HepG2 (cell line): ENCODE measurements around the gene SMARCB1.

Source experiments
- JARID2 ChIP-seq: sonication (generic); formaldehyde crosslinking; IDR thresholded peaks from 2 replicates; pipeline ENCODE4 v1.8.1; 2023; ENCODE audit warnings: missing genetic modification reagents, inconsistent platforms; ENCODE audit not compliant: insufficient replicate concordance
- RBAK ChIP-seq: sonication (generic); formaldehyde crosslinking; IDR thresholded peaks from 2 replicates; pipeline ENCODE4 v1.5.1; 2020; ENCODE audit warnings: mild to moderate bottlenecking, missing genetic modification reagents

DNA sequence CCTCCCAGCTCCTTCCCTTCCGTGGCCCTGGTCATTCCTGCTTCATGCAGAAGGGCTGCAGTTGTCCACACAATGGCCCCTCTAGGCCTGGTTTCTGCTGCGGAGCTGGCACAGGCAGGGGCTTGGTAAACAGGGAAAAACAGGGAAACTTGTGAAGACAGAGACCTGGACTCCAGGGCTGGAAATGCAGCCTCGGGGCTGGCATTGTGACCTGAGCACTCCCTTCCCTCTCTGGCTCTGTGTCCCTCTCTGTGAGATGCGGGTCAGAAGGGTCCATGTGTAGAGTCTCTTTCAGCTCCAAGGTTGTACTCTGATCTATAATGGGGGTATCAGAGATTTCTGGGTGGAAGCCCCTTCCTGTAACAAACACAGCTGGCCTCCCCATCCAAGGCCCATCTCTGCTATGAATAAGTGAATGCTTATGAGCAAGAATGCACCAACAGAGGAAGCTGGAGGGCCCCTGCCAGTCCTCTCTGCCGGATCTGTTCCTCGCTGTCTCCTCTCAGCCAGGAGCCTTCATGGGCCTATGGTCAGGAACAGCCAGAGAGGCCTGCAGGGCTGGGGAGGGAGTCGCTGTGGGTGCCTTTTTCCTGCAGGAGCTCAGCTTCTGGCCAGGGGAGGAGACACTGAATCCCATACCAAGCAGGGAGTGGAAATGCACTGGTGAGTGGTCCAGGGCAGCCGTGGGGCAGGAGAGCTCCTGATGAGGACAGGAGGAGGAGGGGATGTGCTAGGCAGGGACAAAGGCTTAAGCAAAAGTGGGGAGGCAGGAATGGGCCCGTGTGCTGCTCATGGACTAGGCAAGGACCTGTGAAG lies 58.7 kb downstream of the SMARCB1 start:
- TF ChIP-seq RBAK (CRISPR knock-in tag): no peak
- TF ChIP-seq JARID2 (CRISPR knock-in tag): no peak
